Measurements from ENCODE around the gene TPM1.
A peak's percentile ranks its signal among the peaks of the same experiment; 100 is the strongest.

TPM1 gene

GRCh38 chr15:63041402-63041973 is 1.1 kb upstream of the TPM1 start:
- DNase-seq (ENCODE audit: low read depth), result no peak

GRCh38 chr15:63042877-63043334 is 359 bp downstream of the TPM1 start:
- no peak for DNase-seq (ENCODE audit: low read depth)

GRCh38 chr15:63043335-63044076 is 959 bp downstream of the TPM1 start:
- DNase-seq (ENCODE audit: low read depth), result no peak

GRCh38 chr15:63044077-63044644 is 1.6 kb downstream of the TPM1 start:
- no peak for DNase-seq (ENCODE audit: low read depth)

- DNase-seq (ENCODE audit: low read depth), result no peak
Measured at GRCh38 chr15:63044645-63045464, 2.3 kb downstream of the TPM1 start.

GRCh38 chr15:63045465-63045840 is 2.9 kb downstream of the TPM1 start:
- no peak for DNase-seq (ENCODE audit: low read depth)

GRCh38 chr15:63045879-63046278 is 3.3 kb downstream of the TPM1 start:
- no peak for DNase-seq (ENCODE audit: low read depth)

GRCh38 chr15:63046917-63047760 is 4.6 kb downstream of the TPM1 start:
- DNase-seq (ENCODE audit: low read depth), result no peak

- no peak for DNase-seq (ENCODE audit: low read depth)
Measured at GRCh38 chr15:63047792-63048114, 5.2 kb downstream of the TPM1 start.

GRCh38 chr15:63048115-63048775 is 5.7 kb downstream of the TPM1 start:
- no peak for DNase-seq (ENCODE audit: low read depth)

GRCh38 chr15:63048776-63049665 is 6.5 kb downstream of the TPM1 start:
- no peak for DNase-seq (ENCODE audit: low read depth)

GRCh38 chr15:63049783-63050371 is 7.3 kb downstream of the TPM1 start:
- no peak for DNase-seq (ENCODE audit: low read depth)

- no peak for DNase-seq (ENCODE audit: low read depth)
Measured at GRCh38 chr15:63050731-63051155, 8.2 kb downstream of the TPM1 start.

GRCh38 chr15:63051156-63052066 is 8.9 kb downstream of the TPM1 start:
- DNase-seq (ENCODE audit: low read depth), result peak; percentile 70

GRCh38 chr15:63052077-63052841 is 9.7 kb downstream of the TPM1 start:
- no peak for DNase-seq (ENCODE audit: low read depth)

- DNase-seq (ENCODE audit: low read depth), result no peak
Measured at GRCh38 chr15:63052961-63053698, 10.6 kb downstream of the TPM1 start.

GRCh38 chr15:63054281-63054683 is 11.7 kb downstream of the TPM1 start:
- no peak for DNase-seq (ENCODE audit: low read depth)

All from GM04503 (cell line).